Endothelial cell of umbilical vein (primary cell): ENCODE data around the gene FILIP1L. TPM values are rescaled to one million over a fixed set of nuclear protein-coding genes. Genes with fewer than 3 reads are reported as not detected.

Experiments used
- BruUV-seq: library from RNA; stranded (reverse); fragments of 400-500 nt; replicated peaks from 2 replicates; lab custom pipeline; 2021; lab: Mats Ljungman, UMichigan
- CTCF ChIA-PET: fragments of 300-600, 350-600 bp; sonication (Branson Sonifier 250); formaldehyde crosslinking; loops from one replicate; lab custom pipeline; 2021; ENCODE audit warnings: antibody characterized with exemption, inconsistent platforms; lab: Charles Lee
- POLR2A ChIA-PET: fragments of 300-600, 350-600 bp; sonication (Branson Sonifier 250); formaldehyde crosslinking; loops from one replicate; lab custom pipeline; 2021; ENCODE audit warnings: antibody characterized with exemption, inconsistent platforms; lab: Charles Lee
- DNase-seq: peaks from one replicate; pipeline ENCODE4 v3.0.0-alpha.2; 2011; ENCODE audit warnings: low read depth, low spot score
- FAIRE-seq: peaks from 2 replicates; lab custom pipeline; 2011; peaks lifted over from hg19 to GRCh38; lab: Jason Lieb, UNC
- H2AFZ ChIP-seq: 2 replicates; pipeline ENCODE4 v1.6.0; 2012; ENCODE audit warnings: low read depth, low read length, control low read depth, inconsistent platforms
- H3K27ac ChIP-seq: 2 replicates; pipeline ENCODE4 v1.5.1; 2011; ENCODE audit warnings: low read depth, mild to moderate bottlenecking, control low read depth, low read length, moderate library complexity; ENCODE audit not compliant: insufficient read depth
- H3K27me3 ChIP-seq, 2 experiments: 2 replicates each; pipeline versions ENCODE4 v1.6.0 to v1.6.1; 2011; ENCODE audit warnings: low read length in 2 of 2, mixed read lengths in 1 of 2; ENCODE audit not compliant: control insufficient read depth in 2 of 2, insufficient read depth in 2 of 2
- H3K36me3 ChIP-seq, 2 experiments: 2 replicates in 1 of 2; 3 replicates in 1 of 2; pipeline ENCODE4 v1.5.1; 2011; ENCODE audit warnings: low read length in 2 of 2, mild to moderate bottlenecking in 1 of 2, moderate library complexity in 1 of 2; ENCODE audit not compliant: control insufficient read depth in 2 of 2, insufficient read depth in 2 of 2; ENCODE audit errors: extremely low read depth in 1 of 2
- H3K4me1 ChIP-seq: 3 replicates; pipeline ENCODE4 v1.5.1; 2011; ENCODE audit warnings: mild to moderate bottlenecking, low read length; ENCODE audit not compliant: control insufficient read depth, insufficient read depth; ENCODE audit errors: extremely low read depth
- H3K4me2 ChIP-seq: 2 replicates; pipeline ENCODE4 v1.6.1; 2011; ENCODE audit warnings: low read length, control low read depth, mixed read lengths; ENCODE audit not compliant: insufficient read depth
- H3K4me3 ChIP-seq, 3 experiments: fragments of 200-600 bp in 1 of 3; sonication (generic), shearing (Covaris generic) in 1 of 3; replicated peaks in 1 of 3; 2 replicates each; pipeline ENCODE4 v1.5.1; 2011 to 2016; ENCODE audit warnings: control low read depth in 3 of 3, low read length in 3 of 3, mild to moderate bottlenecking in 2 of 3, inconsistent platforms in 1 of 3, low read depth in 1 of 3, moderate library complexity in 1 of 3; ENCODE audit not compliant: insufficient read depth in 1 of 3
- H3K79me2 ChIP-seq: 2 replicates; pipeline ENCODE4 v1.6.0; 2012; ENCODE audit warnings: low read length, inconsistent platforms; ENCODE audit not compliant: control insufficient read depth, insufficient read depth
- H3K9ac ChIP-seq: replicated peaks from 2 replicates; pipeline ENCODE3; 2011; ENCODE audit warnings: low read length, control low read depth; ENCODE audit not compliant: insufficient read depth; ENCODE audit errors: extremely low read depth
- H3K9me1 ChIP-seq: replicated peaks from 3 replicates; pipeline ENCODE4 v1.6.0; 2011; ENCODE audit warnings: mild to moderate bottlenecking, low read length; ENCODE audit not compliant: control insufficient read depth, insufficient read depth; ENCODE audit errors: extremely low read depth
- H3K9me3 ChIP-seq: replicated peaks from 2 replicates; pipeline ENCODE4 v1.5.1; 2012; ENCODE audit warnings: low read length, inconsistent platforms; ENCODE audit not compliant: control insufficient read depth, insufficient read depth
- H4K20me1 ChIP-seq: replicated peaks from 2 replicates; pipeline ENCODE3; 2011; ENCODE audit warnings: mild to moderate bottlenecking, low read length; ENCODE audit not compliant: control insufficient read depth, insufficient read depth; ENCODE audit errors: extremely low read depth
- EZH2 ChIP-seq: IDR thresholded peaks from 2 replicates; pipeline ENCODE4 v1.6.1; 2012; ENCODE audit warnings: borderline replicate concordance, low read depth, mild to moderate bottlenecking, moderate library complexity, low read length, inconsistent platforms; ENCODE audit not compliant: severe bottlenecking
- FOS ChIP-seq: IDR thresholded peaks from 2 replicates; pipeline ENCODE4 v1.6.1; 2011; ENCODE audit warnings: mild to moderate bottlenecking, low read length, moderate library complexity, borderline replicate concordance; ENCODE audit not compliant: insufficient read depth
- GATA2 ChIP-seq: IDR thresholded peaks from 2 replicates; pipeline ENCODE4 v1.7.0; 2011; ENCODE audit warnings: low read depth, mild to moderate bottlenecking, moderate library complexity, mixed read lengths, low read length; ENCODE audit not compliant: insufficient read length, insufficient read depth
- JUN ChIP-seq: IDR thresholded peaks from 2 replicates; pipeline ENCODE4 v1.6.1; 2011; ENCODE audit warnings: borderline replicate concordance, low read depth; ENCODE audit not compliant: insufficient read length, insufficient read depth
- MYC ChIP-seq: IDR thresholded peaks from one replicate; pipeline ENCODE4 v1.6.1; 2011; ENCODE audit warnings: mild to moderate bottlenecking, low read depth, low read length
- POLR2A ChIP-seq: IDR thresholded peaks from 2 replicates; pipeline ENCODE4 v1.6.1; 2012; ENCODE audit warnings: low read depth, mild to moderate bottlenecking, control low read depth, low read length
- POLR2AphosphoS5 ChIP-seq: IDR thresholded peaks from 2 replicates; pipeline ENCODE4 v1.6.1; 2012; ENCODE audit warnings: low read depth, mild to moderate bottlenecking, control low read depth, low read length, moderate library complexity; ENCODE audit not compliant: insufficient read depth
- dilution Hi-C: fragments of 300-500 bp; cut with MboI; formaldehyde crosslinking; loops from one replicate; pipeline ENCODE4 v1.15.0; 2019; ENCODE audit warnings: low sequenced_read_pairs; ENCODE audit not compliant: extremely low pct_ligation_motif_present
- intact Hi-C: fragments of 100-400 bp; cut with micrococcal nuclease; formaldehyde crosslinking; loops from one replicate; pipeline ENCODE4 v1.10.0; 2022
- polyA plus RNA-seq, 4 experiments: library from polyadenylated mRNA; depleted of rRNA in 3 of 4; stranded (reverse) in 3 of 4; unstranded in 1 of 4; fragments of >200 nt; gene quantifications; 2 replicates each; pipeline versions ENCODE4 v1.2.1 to v1.2.3, GENCODE V29; 2011 to 2012; ENCODE audit warnings: missing spikeins in 1 of 4
- total RNA-seq: library from RNA; stranded (reverse); gene quantifications from 2 replicates; pipeline ENCODE4 v1.2.3, GENCODE V29; 2021
- TF ChIP-seq, protein P1 (sequence below), 2 donors: IDR thresholded peaks; 1 replicate in 1 of 2; 2 replicates in 1 of 2; pipeline ENCODE4 v1.5.1; 2011; ENCODE audit warnings: low read length in 2 of 2, mild to moderate bottlenecking in 2 of 2, moderate library complexity in 2 of 2, control low read depth in 1 of 2, inconsistent platforms in 1 of 2, low read depth in 1 of 2; ENCODE audit not compliant: insufficient read depth in 1 of 2; ENCODE audit errors: extremely low read depth in 1 of 2
- TF ChIP-seq, protein P2 (sequence below): IDR thresholded peaks from 2 replicates; pipeline ENCODE4 v1.6.1; 2011; ENCODE audit not compliant: insufficient read depth, insufficient read length

FILIP1L gene
- total and polyA plus RNA-seq, 2 donors (not counting 3 experiments of a cell fraction or from before 2014, with no cell fraction given): 26.0 to 29.9 TPM

DNA sequence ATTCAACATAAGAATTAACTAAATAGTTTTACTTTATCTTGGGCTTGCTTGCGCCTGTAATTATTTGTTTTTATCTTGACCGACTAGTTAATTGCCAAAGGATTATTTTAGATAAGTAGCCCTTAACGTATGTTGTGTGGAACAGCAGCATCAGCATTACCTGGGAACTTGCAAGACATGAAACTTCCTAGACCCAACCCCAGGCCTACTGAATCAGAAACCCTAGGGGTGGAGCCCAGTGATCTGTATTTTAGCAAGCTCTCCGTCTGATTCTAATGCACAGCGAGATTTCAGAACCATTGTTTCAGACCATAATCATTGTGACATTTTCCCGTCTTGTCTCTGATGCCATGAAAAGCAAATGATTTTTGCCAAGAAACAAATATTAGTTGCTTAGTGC, 31.1 kb downstream of the FILIP1L start:
- no peak overlapping the region for H3K27ac ChIP-seq
- H3K4me3 ChIP-seq: no peak overlapping the region
- H3K9me3 ChIP-seq: no peaks in the 10 kb centered on the region
- intact Hi-C loops: no loop called here
- FAIRE-seq (no peak), DNase-seq (no peak)
- H3K9me1 ChIP-seq: no peaks in the 10 kb centered on the region
- H3K79me2 ChIP-seq: no peaks in the 10 kb centered on the region
- no TSS peak for BruUV-seq
- H3K9ac ChIP-seq: no peak overlapping the region
- H4K20me1 ChIP-seq: no peaks in the 10 kb centered on the region
- H2AFZ ChIP-seq: no peak overlapping the region
- CTCF ChIA-PET: interaction anchor here (1.1 to 1.3 kb wide), 2 partner anchors 35 to 251 kb away, joined by 3 read pairs; no protein-coding TSS in a partner anchor
- H3K27me3 ChIP-seq: no peaks in the 10 kb centered on the region
- no peak overlapping the region for H3K4me2 ChIP-seq
- POLR2A ChIA-PET: no interaction called here
- H3K36me3 ChIP-seq: no peaks in the 10 kb centered on the region
- H3K4me1 ChIP-seq: no peaks in the 10 kb centered on the region
- TF ChIP-seq MYC (no peak), POLR2AphosphoS5 (no peak), FOS (no peak), EZH2 (no peak), POLR2A (no peak), GATA2 (no peak), JUN (no peak)
- TF ChIP-seq, protein P1, sequence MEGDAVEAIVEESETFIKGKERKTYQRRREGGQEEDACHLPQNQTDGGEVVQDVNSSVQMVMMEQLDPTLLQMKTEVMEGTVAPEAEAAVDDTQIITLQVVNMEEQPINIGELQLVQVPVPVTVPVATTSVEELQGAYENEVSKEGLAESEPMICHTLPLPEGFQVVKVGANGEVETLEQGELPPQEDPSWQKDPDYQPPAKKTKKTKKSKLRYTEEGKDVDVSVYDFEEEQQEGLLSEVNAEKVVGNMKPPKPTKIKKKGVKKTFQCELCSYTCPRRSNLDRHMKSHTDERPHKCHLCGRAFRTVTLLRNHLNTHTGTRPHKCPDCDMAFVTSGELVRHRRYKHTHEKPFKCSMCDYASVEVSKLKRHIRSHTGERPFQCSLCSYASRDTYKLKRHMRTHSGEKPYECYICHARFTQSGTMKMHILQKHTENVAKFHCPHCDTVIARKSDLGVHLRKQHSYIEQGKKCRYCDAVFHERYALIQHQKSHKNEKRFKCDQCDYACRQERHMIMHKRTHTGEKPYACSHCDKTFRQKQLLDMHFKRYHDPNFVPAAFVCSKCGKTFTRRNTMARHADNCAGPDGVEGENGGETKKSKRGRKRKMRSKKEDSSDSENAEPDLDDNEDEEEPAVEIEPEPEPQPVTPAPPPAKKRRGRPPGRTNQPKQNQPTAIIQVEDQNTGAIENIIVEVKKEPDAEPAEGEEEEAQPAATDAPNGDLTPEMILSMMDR (IDR thresholded peaks at IDR 0.05; ENCODE audit: extremely low read depth in 1 of 2, insufficient read depth in 1 of 2, low read depth in 1 of 2, low read length in 2 of 2): no peak
- TF ChIP-seq, protein P2, sequence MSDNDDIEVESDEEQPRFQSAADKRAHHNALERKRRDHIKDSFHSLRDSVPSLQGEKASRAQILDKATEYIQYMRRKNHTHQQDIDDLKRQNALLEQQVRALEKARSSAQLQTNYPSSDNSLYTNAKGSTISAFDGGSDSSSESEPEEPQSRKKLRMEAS: no peak
- dilution Hi-C loops: no loop called here
